Central memory CD8-positive, alpha-beta T cell (primary cell): ENCODE results near the gene ADAM10.
A peak's percentile ranks its signal among the peaks of the same experiment; 100 is the strongest.

Experiments used
- ATAC-seq: fragments of 150-1000 bp; cut with Tn5 transposase; replicated peaks from 2 replicates; pipeline ENCODE4 v1.10.0; 2022; ENCODE audit warnings: mild to moderate bottlenecking, moderate FRiP score, moderate number of reproducible peaks; ENCODE audit not compliant: poor library complexity, severe bottlenecking; ENCODE audit errors: extremely low read depth
- DNase-seq, 2 donors: peaks; one replicate each; pipeline ENCODE4 v3.0.0; 2021; ENCODE audit warnings: low spot score in 2 of 2
- H3K27ac Mint-ChIP-seq: one replicate; pipeline ENCODE4 v1.8.0; 2022; ENCODE audit warnings: low read depth, mild to moderate bottlenecking, moderate library complexity, mixed read lengths
- H3K27me3 Mint-ChIP-seq: one replicate; pipeline ENCODE4 v1.8.0; 2022; ENCODE audit warnings: mixed read lengths
- H3K36me3 Mint-ChIP-seq: one replicate; pipeline ENCODE4 v1.8.0; 2022; ENCODE audit warnings: mild to moderate bottlenecking, moderate library complexity, mixed read lengths; ENCODE audit not compliant: insufficient read depth
- H3K4me1 Mint-ChIP-seq: one replicate; pipeline ENCODE4 v1.8.0; 2022; ENCODE audit warnings: mixed read lengths
- H3K4me3 Mint-ChIP-seq: one replicate; pipeline ENCODE4 v1.8.0; 2022; ENCODE audit warnings: mild to moderate bottlenecking, moderate library complexity, mixed read lengths
- H3K9me3 Mint-ChIP-seq: one replicate; pipeline ENCODE4 v1.8.0; 2022; ENCODE audit warnings: mixed read lengths

Gene ADAM10

DNA sequence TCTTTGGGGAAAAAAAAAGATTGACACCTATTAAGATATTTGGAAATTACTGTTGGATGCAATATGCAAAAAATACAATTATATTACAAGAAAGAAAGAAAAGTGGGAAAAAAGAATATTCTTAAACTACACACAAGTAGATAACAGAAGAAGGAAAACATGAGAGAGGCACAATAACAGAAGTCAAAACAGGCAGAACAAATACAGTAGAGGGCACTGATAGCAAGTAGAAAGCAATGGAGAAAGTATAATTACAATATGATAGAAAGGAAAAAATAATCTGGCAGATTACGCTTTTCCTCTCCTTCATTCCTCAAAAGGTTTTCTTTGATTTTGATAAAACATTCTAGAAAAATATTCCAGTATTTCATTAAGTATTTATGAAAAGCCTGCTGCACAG is 72.1 kb downstream of the ADAM10 start:
- H3K4me3 Mint-ChIP-seq: no peak overlapping the region
- ATAC-seq: no peak
- no peaks in the 10 kb centered on the region for H3K9me3 Mint-ChIP-seq
- peaks cover 33% of the 10 kb centered on the region for H3K4me1 Mint-ChIP-seq
- peak overlapping the region; percentile 67 for H3K27ac Mint-ChIP-seq
- H3K36me3 Mint-ChIP-seq: peaks cover 23% of the 10 kb centered on the region
- no peaks in the 10 kb centered on the region for H3K27me3 Mint-ChIP-seq
- DNase-seq: no peak

DNA sequence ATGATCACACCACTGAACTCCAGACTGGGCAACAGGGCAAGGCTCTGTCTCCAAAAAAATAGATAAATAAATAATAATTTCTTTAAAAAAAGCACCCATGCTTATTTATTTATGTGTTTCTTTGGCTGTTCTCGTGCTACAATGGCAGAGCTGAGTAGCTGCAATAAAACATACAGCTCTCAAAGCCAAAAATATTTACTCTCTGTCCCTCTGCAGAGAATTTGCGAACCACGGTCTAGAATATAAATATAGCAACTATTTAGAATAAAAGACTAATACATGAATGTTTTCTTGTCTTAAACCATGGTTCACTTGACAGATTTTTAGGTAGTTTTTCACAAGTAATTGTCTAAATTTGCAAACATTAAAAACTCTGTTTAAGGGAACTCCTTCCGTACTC is 72.7 kb downstream of the ADAM10 start:
- H3K27ac Mint-ChIP-seq: peak overlapping the region; percentile 67
- peaks cover 23% of the 10 kb centered on the region for H3K36me3 Mint-ChIP-seq
- H3K9me3 Mint-ChIP-seq: no peaks in the 10 kb centered on the region
- no peak for ATAC-seq
- H3K4me1 Mint-ChIP-seq: peaks cover 38% of the 10 kb centered on the region
- no peak overlapping the region for H3K4me3 Mint-ChIP-seq
- no peak for DNase-seq
- no peaks in the 10 kb centered on the region for H3K27me3 Mint-ChIP-seq

GRCh38 chr15:58671186-58671585 is 78.3 kb downstream of the ADAM10 start:
- Mint-ChIP-seq H3K36me3 (peaks cover 10% of the 10 kb centered on the region), H3K9me3 (no peaks in the 10 kb centered on the region), H3K27me3 (no peaks in the 10 kb centered on the region), H3K4me3 (no peak overlapping the region), H3K27ac (no peak overlapping the region), H3K4me1 (peaks cover 26% of the 10 kb centered on the region)
- no peak for ATAC-seq
- no peak for DNase-seq

DNA sequence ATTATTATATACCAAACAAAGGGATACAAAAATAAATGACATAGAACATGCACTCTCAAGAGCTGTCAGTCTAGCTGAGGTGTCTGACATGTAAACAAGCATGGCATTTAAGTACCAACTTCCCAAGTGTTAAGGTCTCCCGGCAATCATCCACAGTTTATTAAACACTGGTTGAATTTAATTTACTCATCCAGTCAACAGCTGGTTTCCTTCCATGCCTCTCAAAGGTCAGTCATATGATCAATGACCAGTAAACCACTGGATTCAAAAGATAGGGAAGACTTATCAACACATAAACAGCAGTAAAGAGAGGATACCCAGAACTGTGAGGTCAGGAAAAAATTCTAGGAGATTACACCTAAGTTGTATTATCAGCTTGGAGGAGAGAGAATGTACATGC is 80.4 kb downstream of the ADAM10 start:
- no peaks in the 10 kb centered on the region for H3K9me3 Mint-ChIP-seq
- H3K4me1 Mint-ChIP-seq: peaks cover 32% of the 10 kb centered on the region
- H3K36me3 Mint-ChIP-seq: peaks cover 11% of the 10 kb centered on the region
- no peak overlapping the region for H3K4me3 Mint-ChIP-seq
- no peaks in the 10 kb centered on the region for H3K27me3 Mint-ChIP-seq
- ATAC-seq: no peak
- no peak for DNase-seq
- no peak overlapping the region for H3K27ac Mint-ChIP-seq

DNA sequence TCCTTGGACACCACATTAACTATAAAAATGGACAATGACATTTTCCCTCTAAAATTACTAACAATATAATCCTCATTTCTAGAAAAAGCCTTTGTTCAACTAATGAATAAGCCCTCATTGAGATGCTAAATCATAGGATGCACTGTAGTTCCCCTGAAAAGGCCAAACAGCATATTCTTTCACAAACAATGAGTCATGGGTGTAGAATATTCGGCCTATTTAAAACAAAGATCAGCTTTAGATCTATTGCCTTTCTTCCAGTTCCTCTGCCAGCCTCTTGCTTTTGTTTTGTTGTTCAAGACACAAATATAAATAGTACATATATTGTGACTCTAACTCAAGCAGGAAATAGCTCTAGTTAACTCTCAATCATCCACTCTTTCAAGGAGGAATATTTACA is 82.5 kb downstream of the ADAM10 start:
- Mint-ChIP-seq H3K4me3 (no peak overlapping the region), H3K4me1 (peaks cover 21% of the 10 kb centered on the region), H3K27me3 (no peaks in the 10 kb centered on the region), H3K36me3 (peaks cover 12% of the 10 kb centered on the region), H3K27ac (no peak overlapping the region), H3K9me3 (no peaks in the 10 kb centered on the region)
- ATAC-seq (no peak), DNase-seq (no peak)

GRCh38 chr15:58665672-58666071 is 83.8 kb downstream of the ADAM10 start:
- H3K4me3 Mint-ChIP-seq: no peak overlapping the region
- peaks cover 18% of the 10 kb centered on the region for H3K36me3 Mint-ChIP-seq
- DNase-seq (no peak), ATAC-seq (no peak)
- no peak overlapping the region for H3K27ac Mint-ChIP-seq
- H3K27me3 Mint-ChIP-seq: no peaks in the 10 kb centered on the region
- no peaks in the 10 kb centered on the region for H3K9me3 Mint-ChIP-seq
- H3K4me1 Mint-ChIP-seq: peaks cover 21% of the 10 kb centered on the region

DNA sequence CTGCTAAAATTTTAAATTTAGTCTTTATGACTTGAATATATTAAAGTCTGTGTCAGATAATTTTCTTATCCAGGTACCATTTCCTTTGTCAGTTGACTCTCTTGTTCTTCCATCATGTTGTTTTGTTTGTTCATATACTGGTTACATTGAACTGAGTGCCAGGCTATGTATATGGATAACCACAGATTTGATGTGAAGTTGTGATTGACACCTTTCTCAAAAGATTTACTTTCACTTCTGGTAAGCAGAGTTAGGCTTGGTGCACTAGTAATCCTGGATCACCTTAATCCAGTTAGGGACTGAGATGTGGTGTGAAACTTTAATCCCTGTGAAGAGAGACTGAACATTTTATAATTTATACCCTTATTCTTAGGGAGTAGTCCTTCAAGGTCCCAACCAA is 99.4 kb downstream of the ADAM10 start:
- peak overlapping the region; percentile 79 for H3K27ac Mint-ChIP-seq
- no peak overlapping the region for H3K4me3 Mint-ChIP-seq
- no peaks in the 10 kb centered on the region for H3K9me3 Mint-ChIP-seq
- peaks cover 30% of the 10 kb centered on the region for H3K4me1 Mint-ChIP-seq
- H3K36me3 Mint-ChIP-seq: peaks cover 5% of the 10 kb centered on the region
- DNase-seq (no peak), ATAC-seq (peak; percentile 75)
- no peaks in the 10 kb centered on the region for H3K27me3 Mint-ChIP-seq

DNA sequence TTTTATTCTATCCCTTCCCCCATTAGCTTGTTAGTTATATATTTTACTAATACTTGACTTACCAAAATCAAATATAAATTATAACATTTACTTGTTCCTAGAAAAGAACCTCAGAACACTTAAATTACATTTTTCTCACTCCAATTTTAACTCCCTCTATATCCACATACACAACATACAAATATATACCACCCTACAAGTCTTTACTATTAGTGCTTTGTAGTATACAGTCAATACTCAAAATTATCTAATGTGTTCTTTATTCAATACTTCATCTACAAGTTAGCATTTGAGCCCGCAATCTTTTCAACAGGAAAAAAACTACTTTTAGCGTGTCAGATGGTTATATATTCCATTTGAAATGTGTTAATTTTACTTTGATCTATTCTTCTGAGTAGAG is 100.3 kb downstream of the ADAM10 start:
- H3K27me3 Mint-ChIP-seq: no peaks in the 10 kb centered on the region
- no peak for ATAC-seq
- H3K4me1 Mint-ChIP-seq: peaks cover 32% of the 10 kb centered on the region
- peak overlapping the region; percentile 79 for H3K27ac Mint-ChIP-seq
- H3K4me3 Mint-ChIP-seq: no peak overlapping the region
- H3K36me3 Mint-ChIP-seq: peaks cover 10% of the 10 kb centered on the region
- no peak for DNase-seq
- no peaks in the 10 kb centered on the region for H3K9me3 Mint-ChIP-seq

GRCh38 chr15:58643996-58644395 is 105.5 kb downstream of the ADAM10 start:
- H3K4me1 Mint-ChIP-seq: peaks cover 14% of the 10 kb centered on the region
- no peak overlapping the region for H3K27ac Mint-ChIP-seq
- H3K9me3 Mint-ChIP-seq: no peaks in the 10 kb centered on the region
- H3K27me3 Mint-ChIP-seq: no peaks in the 10 kb centered on the region
- ATAC-seq (no peak), DNase-seq (no peak)
- no peak overlapping the region for H3K4me3 Mint-ChIP-seq
- peaks cover 29% of the 10 kb centered on the region for H3K36me3 Mint-ChIP-seq

DNA sequence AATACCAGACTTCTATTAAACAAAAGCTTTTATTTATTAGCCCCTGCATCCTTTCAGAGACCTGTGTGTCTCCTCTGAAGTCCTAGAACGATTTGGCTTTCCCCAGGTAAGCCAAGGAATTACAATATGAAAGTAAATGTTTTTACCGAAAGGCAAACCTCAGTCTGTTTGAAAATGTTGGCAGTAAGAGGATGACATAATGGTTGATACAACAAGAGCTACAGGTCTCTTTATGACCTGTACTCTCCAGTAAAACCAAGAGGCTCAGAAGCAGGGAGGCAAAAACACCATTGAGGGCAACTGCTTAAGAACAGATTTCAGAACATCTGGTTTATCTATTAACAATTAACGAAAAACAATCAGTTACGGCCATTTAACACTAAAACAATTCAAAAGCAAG is 107.8 kb downstream of the ADAM10 start:
- Mint-ChIP-seq H3K4me3 (no peak overlapping the region), H3K36me3 (peaks cover 35% of the 10 kb centered on the region), H3K4me1 (peaks cover 14% of the 10 kb centered on the region), H3K9me3 (no peaks in the 10 kb centered on the region), H3K27ac (no peak overlapping the region), H3K27me3 (no peaks in the 10 kb centered on the region)
- DNase-seq (no peak), ATAC-seq (no peak)

DNA sequence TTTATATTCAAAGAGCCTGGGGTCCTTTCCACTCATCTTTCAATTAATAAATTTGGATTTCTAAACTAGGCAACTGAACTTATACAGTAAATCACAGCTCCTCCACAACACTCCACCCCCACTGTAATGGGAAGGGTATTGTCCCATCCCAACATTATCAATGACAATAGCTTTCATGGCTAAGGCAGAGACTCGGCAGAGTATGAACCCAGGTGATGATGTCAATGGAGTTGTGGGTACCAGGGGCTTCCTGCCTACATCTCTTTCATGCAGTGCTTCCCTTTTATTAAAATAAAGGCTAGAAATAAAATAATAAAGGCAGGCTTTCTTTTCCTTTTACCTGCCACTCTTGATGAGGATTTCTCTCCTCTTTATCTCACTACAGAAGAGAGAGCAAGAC is 109.5 kb downstream of the ADAM10 start:
- peak overlapping the region; percentile 68 for H3K27ac Mint-ChIP-seq
- ATAC-seq (no peak), DNase-seq (no peak)
- no peaks in the 10 kb centered on the region for H3K9me3 Mint-ChIP-seq
- no peaks in the 10 kb centered on the region for H3K27me3 Mint-ChIP-seq
- H3K36me3 Mint-ChIP-seq: peaks cover 34% of the 10 kb centered on the region
- H3K4me3 Mint-ChIP-seq: no peak overlapping the region
- peaks cover 14% of the 10 kb centered on the region for H3K4me1 Mint-ChIP-seq

DNA sequence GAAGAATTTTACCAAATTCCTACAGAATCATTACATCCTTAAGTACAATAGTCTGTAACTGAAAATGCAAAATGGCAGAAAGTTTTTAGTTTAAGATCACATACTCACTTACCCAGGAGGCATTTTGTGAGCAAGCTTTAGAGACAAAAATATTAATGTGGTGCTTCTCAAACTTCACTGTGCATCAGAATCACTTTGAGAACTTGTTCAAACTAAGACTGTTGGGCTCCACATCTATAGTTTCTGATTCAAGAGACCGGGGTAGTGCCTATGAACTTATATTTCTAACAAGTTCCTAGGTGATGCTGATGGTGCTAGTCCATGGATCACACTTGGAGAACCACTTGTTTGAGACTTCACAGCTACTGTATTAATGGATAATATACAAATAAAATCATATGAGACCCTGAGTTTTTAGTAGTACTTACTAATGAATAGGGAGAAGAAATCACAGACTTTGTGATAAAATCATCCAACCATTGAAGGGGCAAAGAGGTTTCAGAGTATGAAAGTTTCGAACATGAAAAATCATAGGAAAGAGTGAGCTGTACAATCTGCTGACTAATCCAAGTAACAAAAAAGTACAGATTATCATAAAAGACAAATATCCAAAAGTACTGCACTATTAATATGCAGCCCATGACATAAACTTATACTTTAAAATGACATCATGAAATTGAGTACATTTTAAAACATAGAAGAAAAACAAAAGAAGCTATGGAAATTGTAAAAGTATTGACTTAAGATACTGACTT is 110.3 kb downstream of the ADAM10 start:
- Mint-ChIP-seq H3K4me1 (peaks cover 9% of the 10 kb centered on the region), H3K27me3 (no peaks in the 10 kb centered on the region), H3K9me3 (no peaks in the 10 kb centered on the region), H3K27ac (peak overlapping the region; percentile 68), H3K4me3 (no peak overlapping the region), H3K36me3 (peaks cover 29% of the 10 kb centered on the region)
- no peak for ATAC-seq
- DNase-seq: no peak

GRCh38 chr15:58632789-58633188 is 116.7 kb downstream of the ADAM10 start:
- ATAC-seq (no peak), DNase-seq (no peak)
- H3K9me3 Mint-ChIP-seq: no peaks in the 10 kb centered on the region
- H3K27ac Mint-ChIP-seq: no peak overlapping the region
- H3K4me3 Mint-ChIP-seq: no peak overlapping the region
- H3K4me1 Mint-ChIP-seq: peaks cover 30% of the 10 kb centered on the region
- H3K27me3 Mint-ChIP-seq: no peaks in the 10 kb centered on the region
- peaks cover 10% of the 10 kb centered on the region for H3K36me3 Mint-ChIP-seq
